HepG2 (cell line): ENCODE data around the gene MYO1B. TPM values are rescaled to one million over a fixed set of nuclear protein-coding genes. Genes with fewer than 3 reads are reported as not detected.

ENCODE experiments used
- ATAC-seq: fragments of 200-7000 bp; cut with Tn5 transposase; 3 replicates; pipeline ENCODE4 v1.9.1; 2020; ENCODE audit warnings: mild to moderate bottlenecking, moderate library complexity
- BruUV-seq: library from RNA; stranded (reverse); fragments of 400-500 nt; replicated peaks from 2 replicates; lab custom pipeline; 2021; lab: Mats Ljungman, UMichigan
- CTCF ChIA-PET: fragments of 300-600 bp; formaldehyde crosslinking; extraction: SDS; loops from one replicate; lab custom pipeline; 2021; ENCODE audit warnings: low total read pairs, inconsistent platforms, low intra/inter-chr PET ratio; lab: Yijun Ruan, JAX
- POLR2A ChIA-PET: fragments of 350-600 bp; sonication (Branson Sonifier 250); formaldehyde crosslinking; loops from one replicate; lab custom pipeline; 2020; ENCODE audit warnings: antibody characterized with exemption, inconsistent platforms; lab: Yijun Ruan, JAX
- DNase-seq: peaks from one replicate; pipeline ENCODE4 v3.0.0-alpha.2; 2015; ENCODE audit warnings: low spot score
- FAIRE-seq: peaks from 3 replicates; lab custom pipeline; 2011; peaks lifted over from hg19 to GRCh38; lab: Jason Lieb, UNC
- H2AFZ ChIP-seq: one replicate; pipeline ENCODE4 v1.6.1; 2011; ENCODE audit warnings: low read length, inconsistent platforms
- H3K27ac ChIP-seq: fragments of 300-600 bp; 3 replicates; pipeline ENCODE4 v1.8.0; 2011; ENCODE audit warnings: mixed run types, mild to moderate bottlenecking, mixed read lengths, low read length, inconsistent platforms; ENCODE audit not compliant: insufficient read depth; ENCODE audit errors: extremely low read length
- H3K27me3 ChIP-seq, 2 experiments: fragments of 200-600 bp in 1 of 2; 2 replicates in 1 of 2; 3 replicates in 1 of 2; pipeline versions ENCODE4 v1.6.0 to v1.8.0; 2011; ENCODE audit warnings: low read length in 2 of 2, mild to moderate bottlenecking in 2 of 2, moderate library complexity in 2 of 2, inconsistent platforms in 1 of 2; ENCODE audit not compliant: insufficient read depth in 2 of 2, control insufficient read depth in 1 of 2
- H3K36me3 ChIP-seq, 2 experiments: fragments of 200-600 bp in 1 of 2; replicated peaks in 1 of 2; 2 replicates in 1 of 2; 3 replicates in 1 of 2; pipeline versions ENCODE4 v1.5.1 to v1.8.0; 2011; ENCODE audit warnings: low read length in 2 of 2, inconsistent platforms in 1 of 2; ENCODE audit not compliant: insufficient read depth in 2 of 2, control insufficient read depth in 1 of 2
- H3K4me1 ChIP-seq: 2 replicates; pipeline ENCODE4 v1.5.1; 2012; ENCODE audit warnings: low read length, inconsistent platforms; ENCODE audit not compliant: insufficient read depth
- H3K4me2 ChIP-seq: 2 replicates; pipeline ENCODE4 v1.6.0; 2011; ENCODE audit warnings: low read depth, low read length, inconsistent platforms
- H3K4me3 ChIP-seq, 3 experiments: fragments of 200-600 bp in 1 of 3; sonication (generic), shearing (Covaris generic) in 1 of 3; replicated peaks in 1 of 3; 2 replicates each; pipeline ENCODE4 v1.5.1; 2011 to 2016; ENCODE audit warnings: low read length in 3 of 3, inconsistent platforms in 2 of 3, low read depth in 2 of 3, mild to moderate bottlenecking in 2 of 3, control low read depth in 1 of 3, mixed read lengths in 1 of 3; ENCODE audit not compliant: insufficient read depth in 1 of 3
- H3K79me2 ChIP-seq: one replicate; pipeline ENCODE4 v1.6.1; 2011; ENCODE audit warnings: low read length, inconsistent platforms; ENCODE audit not compliant: insufficient read depth
- H3K9ac ChIP-seq: 2 replicates; pipeline ENCODE4 v1.6.0; 2011; ENCODE audit warnings: mild to moderate bottlenecking, low read depth, low read length, inconsistent platforms; ENCODE audit not compliant: insufficient read depth
- H3K9me3 ChIP-seq: 2 replicates; pipeline ENCODE4 v1.5.1; 2012; ENCODE audit warnings: mild to moderate bottlenecking, low read length
- H4K20me1 ChIP-seq: 2 replicates; pipeline ENCODE4 v1.6.0; 2011; ENCODE audit warnings: inconsistent platforms, mild to moderate bottlenecking, low read length, moderate library complexity; ENCODE audit not compliant: insufficient read depth
- DNMT1 ChIP-seq: sonication (generic); formaldehyde crosslinking; IDR thresholded peaks from 2 replicates; pipeline ENCODE4 v1.5.1; 2020; ENCODE audit warnings: mild to moderate bottlenecking, missing genetic modification reagents
- DNMT3B ChIP-seq: conservative IDR thresholded peaks from 2 replicates; pipeline ENCODE4 v1.6.1; 2016; ENCODE audit warnings: missing biosample characterization, control low read depth
- HNF4G ChIP-seq, 2 experiments: sonication (generic) in 1 of 2; formaldehyde crosslinking in 1 of 2; IDR thresholded peaks; 2 replicates each; pipeline versions ENCODE4 v1.4.0 to v1.6.1; 2011 to 2020; ENCODE audit warnings: borderline replicate concordance in 2 of 2, low read depth in 2 of 2, mild to moderate bottlenecking in 2 of 2, low read length in 1 of 2, missing genetic modification reagents in 1 of 2, moderate library complexity in 1 of 2
- JUND ChIP-seq: sonication (generic); formaldehyde crosslinking; IDR thresholded peaks from 2 replicates; pipeline ENCODE4 v1.8.0; 2022; ENCODE audit warnings: mild to moderate bottlenecking, missing genetic modification reagents
- KLF6 ChIP-seq: IDR thresholded peaks from 2 replicates; pipeline ENCODE4 v1.8.0; 2016; ENCODE audit warnings: missing biosample characterization, missing genetic modification reagents
- MBNL3 ChIP-seq: fragments of 250-450 bp; sonication (Bioruptor Pico); conservative IDR thresholded peaks from 2 replicates; pipeline ENCODE4 v1.8.0; 2022; ENCODE audit warnings: mild to moderate bottlenecking, inconsistent platforms
- PHF8 ChIP-seq: sonication (generic); formaldehyde crosslinking; IDR thresholded peaks from 2 replicates; pipeline ENCODE4 v1.5.0; 2020; ENCODE audit warnings: missing genetic modification reagents
- YEATS2 ChIP-seq: sonication (generic); formaldehyde crosslinking; IDR thresholded peaks from 2 replicates; pipeline ENCODE4 v1.4.0; 2020; ENCODE audit warnings: missing genetic modification reagents, borderline replicate concordance
- ZBTB38 ChIP-seq: sonication (generic); formaldehyde crosslinking; IDR thresholded peaks from 2 replicates; pipeline ENCODE4 v1.5.1; 2020; ENCODE audit warnings: mild to moderate bottlenecking, missing genetic modification reagents
- ZFP37 ChIP-seq: sonication (generic); formaldehyde crosslinking; IDR thresholded peaks from 2 replicates; pipeline ENCODE4 v1.4.0; 2020; ENCODE audit warnings: missing genetic modification reagents, borderline replicate concordance
- ZNF547 ChIP-seq: sonication (generic); formaldehyde crosslinking; IDR thresholded peaks from 2 replicates; pipeline ENCODE4 v1.5.1; 2020; ENCODE audit warnings: mild to moderate bottlenecking, missing genetic modification reagents
- ZSCAN21 ChIP-seq: sonication (generic); formaldehyde crosslinking; IDR thresholded peaks from 2 replicates; pipeline ENCODE4 v1.8.0; 2022; ENCODE audit warnings: mild to moderate bottlenecking, missing genetic modification reagents, moderate library complexity, borderline replicate concordance
- WGBS: methylation state at CpG from one replicate; pipeline ENCODE4 v1.1.6; 2017; ENCODE audit warnings: low lambda C conversion rate; 5-methylcytosine and 5-hydroxymethylcytosine counted together
- in situ Hi-C: cut with HindIII; loops from 2 replicates; pipeline ENCODE4 v1.10.0; 2017; ENCODE audit warnings: low pct_unique_long_range_greater_than_20kb; ENCODE audit not compliant: extremely low pct_ligation_motif_present
- intact Hi-C: fragments of 100-400 bp; cut with micrococcal nuclease; formaldehyde crosslinking; loops from one replicate; pipeline ENCODE4 v1.10.0; 2022; ENCODE audit not compliant: unreplicated experiment
- polyA plus RNA-seq, 8 experiments: library from polyadenylated mRNA; depleted of rRNA in 3 of 8; stranded (reverse) in 7 of 8; unstranded in 1 of 8; fragments of >200 nt; fragmentation: Illumina TruSeq in 4 of 8; extraction: Trizol in 4 of 8; gene quantifications; 2 replicates each; pipeline versions ENCODE4 v1.2.1 to v1.2.3, GENCODE V29; 2011 to 2016; ENCODE audit warnings: low read depth in 4 of 8, missing spikeins in 1 of 8, mixed read lengths in 1 of 8; ENCODE audit not compliant: insufficient read depth in 1 of 8
- total RNA-seq, 5 experiments: library from RNA; depleted of rRNA; stranded (reverse); fragments of >200 nt; fragmentation: Illumina TruSeq; extraction: Trizol; gene quantifications; 2 replicates each; pipeline ENCODE4 v1.2.3, GENCODE V29; 2016; ENCODE audit warnings: low read depth in 1 of 5
- TF ChIP-seq, protein P1 (sequence below): sonication (generic); formaldehyde crosslinking; IDR thresholded peaks from 2 replicates; pipeline ENCODE4 v1.5.1; 2020; ENCODE audit warnings: mild to moderate bottlenecking, missing genetic modification reagents
- TF ChIP-seq, protein P2 (sequence below): sonication (generic); formaldehyde crosslinking; IDR thresholded peaks from 2 replicates; pipeline ENCODE4 v1.8.0; 2023; ENCODE audit warnings: mild to moderate bottlenecking, missing genetic modification reagents

MYO1B gene
- total and polyA plus RNA-seq, 2 of the 13 experiments (the other 11 are each of a cell fraction or from before 2014, with no cell fraction given) = 36.9 to 89.8 TPM

GRCh38 chr2:191402966-191403565 lies 157.9 kb downstream of the MYO1B start:
- Histone ChIP-seq H3K4me3 (no peak overlapping the region), H4K20me1 (no peaks in the 10 kb centered on the region)
- no peak for ATAC-seq
- in situ Hi-C loops = no loop called here
- TF ChIP-seq YEATS2 (CRISPR knock-in tag) = no peak
- TF ChIP-seq, all 625 proteins: peak for 0
- Histone ChIP-seq H3K9me3 (no peaks in the 10 kb centered on the region), H2AFZ (no peak overlapping the region), H3K4me2 (no peak overlapping the region), H3K27ac (no peak overlapping the region), H3K36me3 (peaks cover 17 to 59% of the 10 kb centered on the region in 2 experiments), H3K4me1 (no peaks in the 10 kb centered on the region), H3K27me3 (no peaks in the 10 kb centered on the region), H3K9ac (no peak overlapping the region), H3K79me2 (no peaks in the 10 kb centered on the region)
- FAIRE-seq = no peak
- no peak for DNase-seq
- ChIA-PET POLR2A (no interaction called here), CTCF (no interaction called here)
- BruUV-seq = no TSS peak
- intact Hi-C loops = no loop called here
- WGBS = 91% methylated on average over 3 of the region's 3 CpGs

DNA sequence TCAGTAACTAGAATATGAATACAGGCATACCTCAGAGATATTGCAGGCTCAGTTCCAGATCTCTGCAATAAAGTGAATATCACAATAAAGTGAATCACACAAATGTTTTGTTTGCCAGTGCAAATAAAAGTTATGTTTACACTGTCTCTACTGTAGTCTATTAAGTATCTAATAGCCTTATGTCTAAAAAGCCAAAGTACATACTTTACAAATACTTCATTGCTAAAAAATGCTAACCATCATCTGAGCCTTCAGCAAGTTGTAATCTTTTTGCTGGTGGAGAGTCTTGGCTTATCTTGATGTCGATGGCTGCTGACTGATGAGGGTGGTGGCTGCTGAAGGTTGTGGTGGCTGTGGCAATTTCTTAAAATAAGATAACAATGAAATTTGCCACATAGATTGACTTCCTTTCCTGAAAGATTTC lies 159.4 kb downstream of the MYO1B start:
- BruUV-seq = no TSS peak
- DNase-seq = no peak
- Histone ChIP-seq H3K9ac (no peak overlapping the region), H3K4me2 (no peak overlapping the region), H3K27ac (no peak overlapping the region), H3K36me3 (peaks cover 20 to 68% of the 10 kb centered on the region in 2 experiments), H3K79me2 (no peaks in the 10 kb centered on the region), H3K4me3 (no peak overlapping the region), H3K4me1 (no peaks in the 10 kb centered on the region), H4K20me1 (no peaks in the 10 kb centered on the region), H3K9me3 (no peaks in the 10 kb centered on the region), H2AFZ (no peak overlapping the region), H3K27me3 (no peaks in the 10 kb centered on the region)
- 95% methylated on average over 1 of the region's 1 CpG for WGBS
- FAIRE-seq = no peak
- ChIA-PET POLR2A (no interaction called here), CTCF (no interaction called here)
- intact Hi-C loops = no loop called here
- no peak for ATAC-seq
- in situ Hi-C loops = no loop called here
- no peak for TF ChIP-seq ZSCAN21 (CRISPR knock-in tag)
- TF ChIP-seq MBNL3 (CRISPR knock-in tag) = no peak
- no peak for TF ChIP-seq KLF6 (CRISPR knock-in tag)
- TF ChIP-seq ZNF547 (CRISPR knock-in tag) = no peak
- no peak for TF ChIP-seq PHF8 (CRISPR knock-in tag)
- TF ChIP-seq DNMT3B (CRISPR knock-in tag) = no peak
- TF ChIP-seq, protein P1, sequence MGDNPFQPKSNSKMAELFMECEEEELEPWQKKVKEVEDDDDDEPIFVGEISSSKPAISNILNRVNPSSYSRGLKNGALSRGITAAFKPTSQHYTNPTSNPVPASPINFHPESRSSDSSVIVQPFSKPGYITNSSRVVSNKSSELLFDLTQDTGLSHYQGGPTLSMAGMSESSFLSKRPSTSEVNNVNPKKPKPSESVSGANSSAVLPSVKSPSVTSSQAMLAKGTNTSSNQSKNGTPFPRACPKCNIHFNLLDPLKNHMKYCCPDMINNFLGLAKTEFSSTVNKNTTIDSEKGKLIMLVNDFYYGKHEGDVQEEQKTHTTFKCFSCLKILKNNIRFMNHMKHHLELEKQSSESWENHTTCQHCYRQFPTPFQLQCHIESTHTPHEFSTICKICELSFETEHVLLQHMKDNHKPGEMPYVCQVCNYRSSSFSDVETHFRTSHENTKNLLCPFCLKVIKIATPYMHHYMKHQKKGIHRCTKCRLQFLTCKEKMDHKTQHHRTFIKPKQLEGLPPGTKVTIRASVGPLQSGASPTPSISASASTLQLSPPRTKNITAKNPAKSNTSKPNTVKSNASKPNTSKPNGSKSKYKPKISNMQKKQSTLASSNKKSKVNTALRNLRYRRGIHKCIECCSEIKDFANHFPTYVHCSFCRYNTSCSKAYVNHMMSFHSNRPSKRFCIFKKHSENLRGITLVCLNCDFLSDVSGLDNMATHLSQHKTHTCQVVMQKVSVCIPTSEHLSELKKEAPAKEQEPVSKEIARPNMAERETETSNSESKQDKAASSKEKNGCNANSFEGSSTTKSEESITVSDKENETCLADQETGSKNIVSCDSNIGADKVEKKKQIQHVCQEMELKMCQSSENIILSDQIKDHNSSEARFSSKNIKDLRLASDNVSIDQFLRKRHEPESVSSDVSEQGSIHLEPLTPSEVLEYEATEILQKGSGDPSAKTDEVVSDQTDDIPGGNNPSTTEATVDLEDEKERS (CRISPR knock-in tag) = no peak
- TF ChIP-seq, protein P2, sequence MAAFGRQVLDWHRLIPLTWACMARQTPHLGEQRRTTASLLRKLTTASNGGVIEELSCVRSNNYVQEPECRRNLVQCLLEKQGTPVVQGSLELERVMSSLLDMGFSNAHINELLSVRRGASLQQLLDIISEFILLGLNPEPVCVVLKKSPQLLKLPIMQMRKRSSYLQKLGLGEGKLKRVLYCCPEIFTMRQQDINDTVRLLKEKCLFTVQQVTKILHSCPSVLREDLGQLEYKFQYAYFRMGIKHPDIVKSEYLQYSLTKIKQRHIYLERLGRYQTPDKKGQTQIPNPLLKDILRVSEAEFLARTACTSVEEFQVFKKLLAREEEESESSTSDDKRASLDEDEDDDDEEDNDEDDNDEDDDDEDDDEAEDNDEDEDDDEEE (CRISPR knock-in tag) = no peak
- TF ChIP-seq JUND (CRISPR knock-in tag) = no peak
- no peak for TF ChIP-seq DNMT1 (CRISPR knock-in tag)
- no peak for TF ChIP-seq ZFP37 (CRISPR knock-in tag)
- no peak for TF ChIP-seq HNF4G (IDR thresholded peaks at IDR 0.05; ENCODE audit: borderline replicate concordance, low read depth, low read length)
- no peak for TF ChIP-seq HNF4G (CRISPR knock-in tag; IDR thresholded peaks at IDR 0.05; ENCODE audit: borderline replicate concordance, low read depth)
- no peak for TF ChIP-seq ZBTB38 (CRISPR knock-in tag)
